Measurements from ENCODE around the gene EYS. TPM values are rescaled to one million over a fixed set of nuclear protein-coding genes. Genes with fewer than 3 reads are reported as not detected.

EYS gene
- total RNA-seq, 1 donor from 2014 or later, result not detected

DNA sequence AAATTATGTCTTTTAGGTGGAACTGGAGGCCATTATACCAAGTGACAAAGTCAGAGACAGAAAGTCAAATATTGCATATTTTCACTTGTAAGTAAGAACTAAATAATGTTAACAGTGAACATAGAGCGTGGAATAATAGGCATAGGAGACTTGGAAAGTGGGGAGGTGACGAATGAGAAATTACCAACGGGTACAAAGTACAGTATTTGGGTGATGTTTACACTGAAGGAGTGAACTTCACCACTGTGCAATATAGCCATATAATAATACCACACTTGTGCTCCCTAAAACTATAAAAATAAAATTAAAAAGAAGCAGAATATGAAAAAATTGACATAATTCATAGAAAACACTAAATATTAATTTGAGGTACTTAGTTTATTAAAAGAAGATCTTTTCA is 14.9 kb downstream of the EYS start:
- TF ChIP-seq CTCF (IDR thresholded peaks at IDR 0.05; ENCODE audit: insufficient read depth, low read length, poor library complexity, severe bottlenecking), result no peak
- Histone ChIP-seq H3K4me3 (ENCODE audit: low read depth, low read length) (no peak overlapping the region), H3K27me3 (ENCODE audit: control insufficient read depth, insufficient read depth, low read length) (no peaks in the 10 kb centered on the region), H3K36me3 (ENCODE audit: control insufficient read depth, insufficient read depth, low read length) (no peaks in the 10 kb centered on the region)
- no peak for DNase-seq (ENCODE audit: low read depth)

DNA sequence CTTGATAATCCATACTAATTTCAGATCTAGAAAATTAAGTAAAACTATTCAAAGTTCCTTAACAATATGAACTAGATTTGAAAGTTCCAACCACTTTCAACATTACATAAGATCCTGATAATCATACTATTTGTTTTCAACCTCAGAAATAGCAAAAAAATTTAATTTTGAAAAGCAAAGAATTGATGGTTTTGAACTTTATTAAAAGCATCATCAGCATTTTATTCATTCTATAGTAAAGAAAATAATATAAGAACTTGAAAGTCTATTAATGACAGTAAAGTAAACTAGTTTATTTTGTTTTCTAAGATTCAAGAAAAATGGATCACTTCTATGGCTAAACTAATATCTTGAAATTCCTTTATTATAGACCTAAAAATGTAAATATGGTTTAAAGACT is 26.8 kb downstream of the EYS start:
- no peak for TF ChIP-seq CTCF (IDR thresholded peaks at IDR 0.05; ENCODE audit: insufficient read depth, low read length, poor library complexity, severe bottlenecking)
- no peak overlapping the region for H3K4me3 ChIP-seq (ENCODE audit: low read depth, low read length)
- no peaks in the 10 kb centered on the region for H3K36me3 ChIP-seq (ENCODE audit: control insufficient read depth, insufficient read depth, low read length)
- no peak for DNase-seq (ENCODE audit: low read depth)
- no peaks in the 10 kb centered on the region for H3K27me3 ChIP-seq (ENCODE audit: control insufficient read depth, insufficient read depth, low read length)

GRCh38 chr6:65671922-65672321 is 35.1 kb downstream of the EYS start:
- TF ChIP-seq CTCF (IDR thresholded peaks at IDR 0.05; ENCODE audit: insufficient read depth, low read length, poor library complexity, severe bottlenecking), result no peak
- Histone ChIP-seq H3K4me3 (ENCODE audit: low read depth, low read length) (no peak overlapping the region), H3K36me3 (ENCODE audit: control insufficient read depth, insufficient read depth, low read length) (no peaks in the 10 kb centered on the region), H3K27me3 (ENCODE audit: control insufficient read depth, insufficient read depth, low read length) (no peaks in the 10 kb centered on the region)
- DNase-seq (ENCODE audit: low read depth), result no peak

GRCh38 chr6:65667916-65668656 is 38.9 kb downstream of the EYS start:
- TF ChIP-seq CTCF (IDR thresholded peaks at IDR 0.05; ENCODE audit: insufficient read depth, low read length, poor library complexity, severe bottlenecking), result no peak
- no peaks in the 10 kb centered on the region for H3K36me3 ChIP-seq (ENCODE audit: control insufficient read depth, insufficient read depth, low read length)
- H3K4me3 ChIP-seq (ENCODE audit: low read depth, low read length), result no peak overlapping the region
- DNase-seq (ENCODE audit: low read depth), result no peak
- H3K27me3 ChIP-seq (ENCODE audit: control insufficient read depth, insufficient read depth, low read length), result no peaks in the 10 kb centered on the region

DNA sequence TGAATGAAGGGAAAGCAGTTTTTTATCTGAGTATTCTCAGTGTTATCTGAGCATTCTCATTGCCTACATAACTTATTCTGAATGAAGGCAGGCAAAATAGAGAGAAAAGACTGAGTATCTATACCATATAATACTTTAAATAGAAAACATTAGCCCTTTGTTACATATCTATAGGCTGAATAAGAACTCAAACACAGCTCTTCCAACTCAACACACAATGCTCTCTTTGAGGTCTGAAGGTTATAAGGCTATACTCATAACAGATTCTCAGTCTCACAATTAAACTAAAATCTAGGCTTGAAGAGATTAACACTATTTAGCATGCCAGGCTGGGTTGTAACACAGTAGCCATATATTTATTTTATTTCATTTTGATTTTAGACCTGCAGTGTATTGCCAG is 56.9 kb downstream of the EYS start:
- TF ChIP-seq CTCF (IDR thresholded peaks at IDR 0.05; ENCODE audit: insufficient read depth, low read length, poor library complexity, severe bottlenecking), result no peak
- Histone ChIP-seq H3K36me3 (ENCODE audit: control insufficient read depth, insufficient read depth, low read length) (no peaks in the 10 kb centered on the region), H3K27me3 (ENCODE audit: control insufficient read depth, insufficient read depth, low read length) (no peaks in the 10 kb centered on the region), H3K4me3 (ENCODE audit: low read depth, low read length) (no peak overlapping the region)
- no peak for DNase-seq (ENCODE audit: low read depth)

DNA sequence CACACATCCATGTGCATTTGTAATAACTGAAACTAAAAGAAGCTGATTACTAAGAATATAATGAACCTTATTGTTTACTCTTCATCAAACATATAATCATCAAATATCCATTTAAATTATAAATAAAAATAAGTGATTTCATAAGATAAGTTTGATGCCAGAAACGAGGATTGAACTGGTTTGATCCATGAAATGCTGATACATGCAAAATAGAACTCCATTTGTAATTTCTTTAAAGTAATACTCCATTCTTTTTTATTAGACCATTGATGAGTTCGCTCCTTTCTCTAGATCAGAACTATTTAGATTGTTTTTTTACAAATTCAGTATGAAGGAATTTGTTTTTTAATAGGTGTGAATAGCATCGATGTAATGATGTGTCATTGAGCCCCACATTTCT is 57.6 kb downstream of the EYS start:
- TF ChIP-seq CTCF (IDR thresholded peaks at IDR 0.05; ENCODE audit: insufficient read depth, low read length, poor library complexity, severe bottlenecking), result no peak
- DNase-seq (ENCODE audit: low read depth), result no peak
- H3K36me3 ChIP-seq (ENCODE audit: control insufficient read depth, insufficient read depth, low read length), result no peaks in the 10 kb centered on the region
- H3K27me3 ChIP-seq (ENCODE audit: control insufficient read depth, insufficient read depth, low read length), result no peaks in the 10 kb centered on the region
- H3K4me3 ChIP-seq (ENCODE audit: low read depth, low read length), result no peak overlapping the region

Measured in kidney epithelial cell (primary cell).